ENCODE results near the gene USP53.
"Not testable (repeated sequence)": the region's sequence is repeated elsewhere in the genome, so short reads cannot be mapped to it uniquely, and the experiment has no call there.

DNA sequence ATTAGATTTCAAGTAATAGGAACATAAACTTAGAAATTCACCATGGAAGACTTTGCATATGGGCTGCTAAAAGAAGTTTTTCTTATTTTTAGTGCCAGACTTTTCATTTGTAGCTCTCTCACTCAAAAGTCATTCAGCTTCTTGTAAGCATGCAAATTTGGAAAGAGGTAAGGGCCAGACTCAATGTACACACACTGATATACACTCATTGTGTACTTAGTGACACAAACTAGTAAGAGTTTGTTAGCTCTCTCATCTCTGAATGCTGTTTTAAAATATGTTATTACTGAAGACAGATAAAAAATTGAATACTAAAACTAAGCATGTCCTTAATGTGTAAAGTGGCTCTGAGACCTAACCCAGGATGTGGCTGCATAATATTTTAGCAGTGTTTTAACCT is 127.4 kb downstream of the USP53 start:
- TF ChIP-seq, protein P1, sequence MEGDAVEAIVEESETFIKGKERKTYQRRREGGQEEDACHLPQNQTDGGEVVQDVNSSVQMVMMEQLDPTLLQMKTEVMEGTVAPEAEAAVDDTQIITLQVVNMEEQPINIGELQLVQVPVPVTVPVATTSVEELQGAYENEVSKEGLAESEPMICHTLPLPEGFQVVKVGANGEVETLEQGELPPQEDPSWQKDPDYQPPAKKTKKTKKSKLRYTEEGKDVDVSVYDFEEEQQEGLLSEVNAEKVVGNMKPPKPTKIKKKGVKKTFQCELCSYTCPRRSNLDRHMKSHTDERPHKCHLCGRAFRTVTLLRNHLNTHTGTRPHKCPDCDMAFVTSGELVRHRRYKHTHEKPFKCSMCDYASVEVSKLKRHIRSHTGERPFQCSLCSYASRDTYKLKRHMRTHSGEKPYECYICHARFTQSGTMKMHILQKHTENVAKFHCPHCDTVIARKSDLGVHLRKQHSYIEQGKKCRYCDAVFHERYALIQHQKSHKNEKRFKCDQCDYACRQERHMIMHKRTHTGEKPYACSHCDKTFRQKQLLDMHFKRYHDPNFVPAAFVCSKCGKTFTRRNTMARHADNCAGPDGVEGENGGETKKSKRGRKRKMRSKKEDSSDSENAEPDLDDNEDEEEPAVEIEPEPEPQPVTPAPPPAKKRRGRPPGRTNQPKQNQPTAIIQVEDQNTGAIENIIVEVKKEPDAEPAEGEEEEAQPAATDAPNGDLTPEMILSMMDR (IDR thresholded peaks at IDR 0.05): not testable (repeated sequence)
- not testable (repeated sequence) for TF ChIP-seq POLR2A, POLR2AphosphoS5 (IDR thresholded peaks at IDR 0.05)
